H1 (cell line): ENCODE results near the gene R3HDM2. TPM values are rescaled to one million over a fixed set of nuclear protein-coding genes. Genes with fewer than 3 reads are reported as not detected.

Experiments
- CTCF ChIA-PET: fragments of 300-600 bp; sonication (Branson Sonifier 250); formaldehyde crosslinking; loops from one replicate; lab custom pipeline; 2021; ENCODE audit not compliant: partially characterized antibody; lab: Charles Lee
- POLR2A ChIA-PET: fragments of 300-600 bp; sonication (Branson Sonifier 250); formaldehyde crosslinking; loops from one replicate; lab custom pipeline; 2021; ENCODE audit warnings: inconsistent platforms; ENCODE audit not compliant: partially characterized antibody; lab: Charles Lee
- DNase-seq, 2 experiments: peaks; one replicate each; pipeline versions ENCODE4 v3.0.0 to v3.0.0-alpha.2; 2010 to 2022; ENCODE audit warnings: low spot score in 2 of 2, low read depth in 1 of 2, mixed read lengths in 1 of 2
- FAIRE-seq: peaks from 2 replicates; lab custom pipeline; 2011; peaks lifted over from hg19 to GRCh38; lab: Jason Lieb, UNC
- H2AFZ ChIP-seq: 2 replicates; pipeline ENCODE4 v1.8.1; 2012; ENCODE audit warnings: low read length, inconsistent platforms
- H2AK5ac ChIP-seq: 2 replicates; pipeline ENCODE4 v1.6.1; 2013; ENCODE audit warnings: low read depth, low read length
- H2BK120ac ChIP-seq: replicated peaks from 2 replicates; pipeline ENCODE3; 2013; ENCODE audit warnings: low read depth, low read length, inconsistent platforms
- H2BK12ac ChIP-seq: 2 replicates; pipeline ENCODE4 v1.6.1; 2013; ENCODE audit warnings: low read depth, low read length
- H2BK15ac ChIP-seq: 2 replicates; pipeline ENCODE4 v1.6.1; 2013; ENCODE audit warnings: low read length
- H2BK20ac ChIP-seq: 2 replicates; pipeline ENCODE4 v1.6.1; 2013; ENCODE audit warnings: low read length
- H2BK5ac ChIP-seq: 2 replicates; pipeline ENCODE4 v1.6.1; 2013; ENCODE audit warnings: low read depth, low read length
- H3K14ac ChIP-seq: 2 replicates; pipeline ENCODE4 v1.6.1; 2013; ENCODE audit warnings: inconsistent platforms; ENCODE audit not compliant: insufficient read length
- H3K18ac ChIP-seq: 2 replicates; pipeline ENCODE4 v1.6.1; 2013; ENCODE audit warnings: low read length; ENCODE audit errors: extremely low read depth
- H3K23ac ChIP-seq: 2 replicates; pipeline ENCODE4 v1.6.1; 2013; ENCODE audit warnings: inconsistent platforms; ENCODE audit not compliant: insufficient read length
- H3K23me2 ChIP-seq: 2 replicates; pipeline ENCODE4 v1.6.1; 2013; ENCODE audit warnings: low read depth, low read length
- H3K27ac ChIP-seq: 2 replicates; pipeline ENCODE4 v1.6.1; 2011; ENCODE audit warnings: low read depth, low read length, inconsistent platforms
- H3K27me3 ChIP-seq, 4 experiments: replicated peaks in 1 of 4; 1 replicate in 1 of 4; 2 replicates in 3 of 4; pipeline versions ENCODE4 v1.6.1 to v1.8.1; 2011 to 2013; ENCODE audit warnings: low read length in 3 of 4, mild to moderate bottlenecking in 3 of 4, inconsistent platforms in 2 of 4, mixed read lengths in 2 of 4, moderate library complexity in 1 of 4; ENCODE audit not compliant: control insufficient read depth in 3 of 4, insufficient read depth in 3 of 4; ENCODE audit errors: extremely low read depth in 1 of 4
- H3K36me3 ChIP-seq, 4 experiments: 2 replicates each; pipeline versions ENCODE4 v1.6.1 to v1.8.1; 2011 to 2013; ENCODE audit warnings: mild to moderate bottlenecking in 4 of 4, low read length in 3 of 4, moderate library complexity in 2 of 4, control low read depth in 1 of 4, inconsistent platforms in 1 of 4; ENCODE audit not compliant: insufficient read depth in 4 of 4, control insufficient read depth in 2 of 4
- H3K4ac ChIP-seq: replicated peaks from 2 replicates; pipeline ENCODE3; 2013; ENCODE audit warnings: low read length, low read depth, mixed read lengths, inconsistent platforms; ENCODE audit not compliant: insufficient read length
- H3K4me1 ChIP-seq, 4 experiments: replicated peaks in 1 of 4; 1 replicate in 1 of 4; 2 replicates in 3 of 4; pipeline versions ENCODE4 v1.6.1 to v1.8.1; 2011 to 2013; ENCODE audit warnings: low read length in 3 of 4, inconsistent platforms in 2 of 4, mixed read lengths in 1 of 4; ENCODE audit not compliant: insufficient read depth in 4 of 4, control insufficient read depth in 3 of 4
- H3K4me2 ChIP-seq, 2 experiments: 2 replicates each; pipeline versions ENCODE4 v1.6.1 to v1.8.1; 2011 to 2013; ENCODE audit warnings: low read depth in 2 of 2, low read length in 2 of 2, control low read depth in 1 of 2, inconsistent platforms in 1 of 2, mild to moderate bottlenecking in 1 of 2; ENCODE audit not compliant: insufficient read depth in 1 of 2
- H3K4me3 ChIP-seq, 4 experiments: fragments of 200-600, 300-600 bp in 1 of 4; sonication (generic), shearing (Covaris generic), sonication (Bioruptor Twin) in 1 of 4; 2 replicates each; pipeline versions ENCODE4 v1.5.1 to v1.8.1; 2011 to 2016; ENCODE audit warnings: low read length in 4 of 4, low read depth in 3 of 4, control low read depth in 2 of 4, inconsistent platforms in 2 of 4, mild to moderate bottlenecking in 2 of 4, mixed read lengths in 1 of 4, moderate library complexity in 1 of 4; ENCODE audit not compliant: insufficient read depth in 2 of 4; ENCODE audit errors: extremely low read depth in 1 of 4
- H3K56ac ChIP-seq: replicated peaks from 2 replicates; pipeline ENCODE3; 2013; ENCODE audit warnings: low read depth, mild to moderate bottlenecking, mixed read lengths, low read length, inconsistent platforms; ENCODE audit not compliant: insufficient read length
- H3K79me1 ChIP-seq: 2 replicates; pipeline ENCODE4 v1.6.1; 2013; ENCODE audit warnings: low read depth, low read length, control low read depth
- H3K79me2 ChIP-seq, 2 experiments: 2 replicates each; pipeline versions ENCODE4 v1.6.1 to v1.8.1; 2012 to 2013; ENCODE audit warnings: low read length in 2 of 2, mild to moderate bottlenecking in 2 of 2, inconsistent platforms in 1 of 2; ENCODE audit not compliant: insufficient read depth in 2 of 2, control insufficient read depth in 1 of 2
- H3K9ac ChIP-seq, 4 experiments: replicated peaks in 1 of 4; 1 replicate in 1 of 4; 2 replicates in 3 of 4; pipeline versions ENCODE4 v1.6.1 to v1.8.1; 2011 to 2013; ENCODE audit warnings: low read depth in 3 of 4, low read length in 3 of 4, control low read depth in 2 of 4, mild to moderate bottlenecking in 2 of 4, moderate library complexity in 2 of 4, inconsistent platforms in 1 of 4; ENCODE audit errors: extremely low read depth in 1 of 4
- H3K9me3 ChIP-seq, 2 experiments: 2 replicates each; pipeline versions ENCODE4 v1.6.1 to v1.8.1; 2012 to 2013; ENCODE audit warnings: mild to moderate bottlenecking in 2 of 2, moderate library complexity in 2 of 2, control low read depth in 1 of 2, inconsistent platforms in 1 of 2, low read depth in 1 of 2, low read length in 1 of 2, mixed read lengths in 1 of 2; ENCODE audit not compliant: insufficient read depth in 2 of 2
- H4K20me1 ChIP-seq, 2 experiments: replicated peaks in 1 of 2; 2 replicates each; pipeline versions ENCODE3 to v1.8.1; 2011 to 2013; ENCODE audit warnings: inconsistent platforms in 2 of 2, low read length in 2 of 2, mild to moderate bottlenecking in 1 of 2; ENCODE audit not compliant: insufficient read depth in 2 of 2, control insufficient read depth in 1 of 2
- H4K5ac ChIP-seq: 2 replicates; pipeline ENCODE4 v1.6.1; 2013; ENCODE audit warnings: low read length, low read depth, mixed read lengths, inconsistent platforms; ENCODE audit not compliant: insufficient read length
- H4K8ac ChIP-seq: 2 replicates; pipeline ENCODE4 v1.8.0; 2013; ENCODE audit warnings: mild to moderate bottlenecking, moderate library complexity, low read length, inconsistent platforms; ENCODE audit not compliant: insufficient read depth; ENCODE audit errors: extremely low read depth
- H4K91ac ChIP-seq: replicated peaks from 2 replicates; pipeline ENCODE3; 2013; ENCODE audit warnings: low read length, mixed read lengths, inconsistent platforms; ENCODE audit not compliant: insufficient read length
- ATF3 ChIP-seq: IDR thresholded peaks from 2 replicates; pipeline ENCODE4 v1.6.1; 2011; ENCODE audit warnings: low read depth, mild to moderate bottlenecking, low read length; ENCODE audit not compliant: insufficient read depth
- E2F6 ChIP-seq: IDR thresholded peaks from 2 replicates; pipeline ENCODE4 v1.6.1; 2012; ENCODE audit warnings: inconsistent platforms
- EZH2 ChIP-seq: fragments of 200-600 bp; sonication (generic); IDR thresholded peaks from 2 replicates; pipeline ENCODE4 v1.7.1; 2012; ENCODE audit warnings: low read depth, mild to moderate bottlenecking, moderate library complexity, low read length, inconsistent platforms; ENCODE audit not compliant: severe bottlenecking
- FOSL1 ChIP-seq: IDR thresholded peaks from 2 replicates; pipeline ENCODE4 v1.6.1; 2011; ENCODE audit warnings: mild to moderate bottlenecking, low read depth, low read length, moderate library complexity; ENCODE audit not compliant: insufficient read depth
- KDM1A ChIP-seq: fragments of 200-600, 300-600 bp; sonication (generic); IDR thresholded peaks from 2 replicates; pipeline ENCODE4 v1.7.1; 2016; ENCODE audit warnings: mild to moderate bottlenecking, low read length, borderline replicate concordance
- MAX ChIP-seq: IDR thresholded peaks from 2 replicates; pipeline ENCODE4 v1.6.1; 2012; ENCODE audit warnings: inconsistent platforms
- NANOG ChIP-seq: IDR thresholded peaks from 2 replicates; pipeline ENCODE4 v1.6.1; 2011; ENCODE audit warnings: low read length, low read depth, mild to moderate bottlenecking, inconsistent platforms; ENCODE audit not compliant: insufficient read depth, poor library complexity, severe bottlenecking
- SIX5 ChIP-seq: IDR thresholded peaks from 2 replicates; pipeline ENCODE4 v1.6.1; 2011; ENCODE audit warnings: mild to moderate bottlenecking, low read depth, low read length
- SP4 ChIP-seq: IDR thresholded peaks from 2 replicates; pipeline ENCODE4 v1.6.1; 2012; ENCODE audit warnings: low read length, inconsistent platforms
- TAF1 ChIP-seq: IDR thresholded peaks from 2 replicates; pipeline ENCODE4 v1.6.1; 2011; ENCODE audit warnings: mild to moderate bottlenecking, low read depth, low read length
- ZNF274 ChIP-seq: IDR thresholded peaks from 2 replicates; pipeline ENCODE4 v1.7.0; 2012; ENCODE audit warnings: low read length, borderline replicate concordance; ENCODE audit errors: extremely low read depth
- WGBS, 2 experiments: shearing (Covaris generic) in 1 of 2; methylation state at CpG; one replicate each; pipeline versions ENCODE4 v1.1.6 to v1.1.7; 2013 to 2015; ENCODE audit warnings: low lambda C conversion rate in 2 of 2, mixed read lengths in 2 of 2, inconsistent platforms in 1 of 2, low coverage in 1 of 2, missing lambda C conversion rate in 1 of 2; ENCODE audit not compliant: insufficient replicate concordance in 2 of 2, insufficient coverage in 1 of 2, insufficient read length in 1 of 2; ENCODE audit errors: extremely low coverage in 1 of 2, missing lambda C conversion rate in 1 of 2; 5-methylcytosine and 5-hydroxymethylcytosine counted together
- polyA plus RNA-seq, 7 experiments: library from polyadenylated mRNA; depleted of rRNA in 3 of 7; stranded (reverse) in 5 of 7; unstranded in 2 of 7; fragments of >200 nt in 5 of 7; fragments of 200-250 nt in 2 of 7; gene quantifications; 1 replicate in 5 of 7; 2 replicates in 1 of 7; 4 replicates in 1 of 7; pipeline versions ENCODE4 v1.2.1 to v1.2.3, GENCODE V29; 2011 to 2013; ENCODE audit warnings: missing spikeins in 2 of 7, mixed read lengths in 2 of 7
- total RNA-seq: library from RNA; stranded (reverse); fragmentation: NEBNext Ultra II Directional; extraction: Animal tissue kit (Norgen Biotek cat#: 25700); gene quantifications from 2 replicates; pipeline ENCODE4 v1.2.1, GENCODE V29; 2021

The R3HDM2 gene
- total and polyA plus RNA-seq, 2 of the 8 experiments (the other 6 are each of a cell fraction or from before 2014, with no cell fraction given) = 25.6 to 27.0 TPM

GRCh38 chr12:57462912-57463253 lies 32.0 kb upstream of the R3HDM2 start:
- POLR2A ChIA-PET = interaction anchor here (1.0 to 6.4 kb wide), 6 partner anchors 8 to 231 kb away, joined by 3 to 51 read pairs (median 4); partner anchors contain the start of genes INHBE and SHMT2
- Histone ChIP-seq H3K36me3 (peaks cover 0 to 3% (median under 1%) of the 10 kb centered on the region in 4 experiments; a peak in 5 of 8 replicates), H3K4me3 (peak overlapping the region in 1 of 4 experiments; percentile 91; a peak in 2 of 8 replicates), H3K18ac (no peak overlapping the region), H3K4ac (no peak overlapping the region), H3K4me2 (peak overlapping the region; percentile 84 to 95), H2BK120ac (no peak overlapping the region), H3K27ac (no peak overlapping the region), H2AK5ac (no peak overlapping the region), H3K23ac (no peak overlapping the region), H3K23me2 (peaks cover 4% of the 10 kb centered on the region; the same call in 1 of the 2 replicates), H4K5ac (no peak overlapping the region), H3K4me1 (peaks cover 0 to 7% (median 1%) of the 10 kb centered on the region in 4 experiments; a peak in 3 of 7 replicates), H2BK20ac (no peak overlapping the region), H2BK5ac (0 out of 2 replicates have a peak overlapping the region, but pooled peaks have one; percentile 98), H3K79me2 (peaks cover 0 to 4% of the 10 kb centered on the region in 2 experiments; a peak in 1 of 4 replicates), H3K9ac (no peak overlapping the region; a peak in 2 of 7 replicates), H4K8ac (no peak overlapping the region), H3K27me3 (no peaks in the 10 kb centered on the region), H4K91ac (no peak overlapping the region), H4K20me1 (peaks cover 0 to 2% of the 10 kb centered on the region in 2 experiments), H2BK15ac (no peak overlapping the region), H2AFZ (no peak overlapping the region), H2BK12ac (no peak overlapping the region), H3K79me1 (no peaks in the 10 kb centered on the region), H3K9me3 (no peaks in the 10 kb centered on the region), H3K14ac (no peak overlapping the region), H3K56ac (no peak overlapping the region)
- CTCF ChIA-PET = interaction anchor here (0.9 to 18.5 kb wide), 16 partner anchors 10 to 337 kb away, joined by 3 to 478 read pairs (median 4); partner anchors contain the start of genes ARHGAP9, MARS1 and STAC3
- no peak for DNase-seq
- no peak for TF ChIP-seq SIX5
- TF ChIP-seq KDM1A = no peak
- TF ChIP-seq ATF3 = no peak
- TF ChIP-seq MAX = no peak
- TF ChIP-seq TAF1 = no peak
- TF ChIP-seq FOSL1 = no peak
- TF ChIP-seq E2F6 = no peak
- no peak for TF ChIP-seq EZH2
- no peak for TF ChIP-seq NANOG
- no peak for TF ChIP-seq ZNF274
- TF ChIP-seq SP4 = no peak
- 42% methylated on average over 5 of the region's 5 CpGs; no CpG with 5 or more reads in 1 of the 2 experiments for WGBS, 2 experiments
- no peak for FAIRE-seq
